Stimulated activated CD4-positive, alpha-beta T cell treated with anti-CD3 and anti-CD28 coated beads, Interleukin-2, amount 100 ng/mL, for 48 hours (primary cell): Measurements from ENCODE around the gene ALPP.
"Not testable (repeated sequence)": the region's sequence is repeated elsewhere in the genome, so short reads cannot be mapped to it uniquely, and the experiment has no call there.

ENCODE experiments used
- DNase-seq, 2 donors: peaks; one replicate each; pipeline ENCODE4 v3.0.0-alpha.2; 2020

The ALPP gene

DNA sequence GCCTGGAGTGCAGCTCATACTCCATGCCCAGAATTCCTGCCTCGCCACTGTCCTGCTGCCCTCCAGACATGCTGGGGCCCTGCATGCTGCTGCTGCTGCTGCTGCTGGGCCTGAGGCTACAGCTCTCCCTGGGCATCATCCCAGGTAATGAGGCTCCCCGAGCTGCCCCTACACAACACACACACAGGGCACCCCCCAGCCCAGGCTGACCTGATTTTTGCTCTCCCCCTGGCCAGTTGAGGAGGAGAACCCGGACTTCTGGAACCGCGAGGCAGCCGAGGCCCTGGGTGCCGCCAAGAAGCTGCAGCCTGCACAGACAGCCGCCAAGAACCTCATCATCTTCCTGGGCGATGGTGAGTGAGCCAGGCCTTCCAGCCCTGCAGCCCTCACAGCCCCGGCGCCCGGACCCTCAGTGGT lies at the start of gene ALPP:
TSS of gene ALPP (plus strand) at position 17 of the 417 bp plus-strand sequence. CDS start at position 69, 52 bp downstream.
- DNase-seq, result not testable (repeated sequence)

DNA sequence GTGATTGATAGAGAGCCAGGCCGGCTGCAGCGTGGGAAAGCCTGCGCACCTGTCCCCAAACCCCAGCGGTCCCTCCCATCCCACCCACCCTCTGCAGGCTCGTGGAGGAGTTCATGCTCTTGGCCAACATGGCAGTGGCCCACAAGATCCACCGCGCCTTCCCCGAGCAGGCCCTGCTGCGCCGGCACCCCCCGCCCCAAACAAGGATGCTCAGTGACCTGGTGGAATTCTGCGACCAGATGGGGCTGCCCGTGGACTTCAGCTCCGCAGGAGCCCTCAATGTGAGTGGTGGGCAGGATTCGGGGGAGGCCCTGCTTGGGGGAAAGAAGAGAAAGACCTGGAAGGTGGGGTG lies 48.9 kb upstream of the ALPP start:
- DNase-seq, result no peak

DNA sequence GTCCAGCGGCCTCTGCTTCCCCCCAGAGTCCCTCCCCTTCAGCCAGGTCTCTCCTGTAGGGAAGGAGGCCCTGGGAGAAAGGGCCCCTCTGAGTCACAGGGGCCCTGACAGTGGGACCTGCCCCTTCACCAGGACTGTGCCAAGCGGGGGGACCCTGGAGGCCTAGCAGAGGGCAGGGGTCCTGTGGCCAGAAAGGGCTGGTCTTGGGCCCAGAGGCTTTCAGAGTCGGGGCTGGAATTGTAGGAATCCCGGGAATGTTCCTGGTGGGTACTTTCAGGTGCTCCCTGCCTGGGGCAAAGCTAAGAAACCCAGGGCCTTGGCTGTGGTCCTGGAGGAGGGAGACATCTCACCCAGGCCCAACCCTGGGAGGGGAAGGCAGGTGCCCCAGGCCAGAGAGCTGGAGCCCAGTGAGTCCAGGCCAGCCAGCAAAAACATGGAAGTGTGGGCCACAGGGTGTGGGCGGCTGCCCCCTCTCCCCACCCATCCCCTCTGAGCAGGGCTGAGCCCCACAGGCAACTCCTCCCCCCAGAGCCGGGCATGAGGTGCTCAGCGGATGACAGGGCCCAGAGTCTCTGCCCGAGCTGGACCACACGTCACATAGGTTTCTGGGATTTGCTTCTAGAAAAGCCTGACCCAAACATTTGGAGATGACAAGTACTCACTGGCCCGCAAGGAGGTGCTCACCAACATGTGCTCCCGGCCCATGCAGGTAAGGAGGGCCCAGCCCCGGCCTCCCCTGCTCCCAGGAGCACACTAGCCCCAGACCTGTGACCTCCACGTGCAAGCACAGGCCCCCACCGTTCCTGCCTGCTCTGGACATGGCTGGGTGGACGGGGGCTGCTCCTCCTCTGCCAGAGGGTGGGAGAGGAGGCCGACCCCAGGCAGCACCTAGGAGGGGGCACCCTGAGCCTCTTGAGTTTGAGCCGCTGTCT lies 48.2 kb upstream of the ALPP start:
- DNase-seq, result no peak

DNA sequence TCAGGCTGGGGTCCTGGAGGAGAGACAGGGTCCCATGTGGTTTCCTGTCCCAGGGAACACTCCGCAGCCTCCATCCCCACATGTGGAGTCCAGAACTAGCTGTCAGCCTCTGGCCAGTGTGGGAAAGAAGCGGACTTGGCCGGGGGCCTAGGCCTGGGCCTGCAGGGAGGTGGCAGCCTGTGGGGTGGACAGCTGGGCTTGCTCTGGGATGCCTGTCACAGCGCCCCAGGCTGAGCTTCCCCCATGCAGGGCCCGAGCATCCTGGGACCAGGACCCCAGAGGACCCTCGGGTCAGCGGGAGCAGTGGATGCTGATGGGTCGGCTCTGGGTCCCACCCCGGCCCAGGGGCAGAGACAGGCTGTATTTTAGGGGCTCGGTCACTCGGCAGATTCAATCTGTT lies 47.5 kb upstream of the ALPP start:
- not testable (repeated sequence) for DNase-seq

DNA sequence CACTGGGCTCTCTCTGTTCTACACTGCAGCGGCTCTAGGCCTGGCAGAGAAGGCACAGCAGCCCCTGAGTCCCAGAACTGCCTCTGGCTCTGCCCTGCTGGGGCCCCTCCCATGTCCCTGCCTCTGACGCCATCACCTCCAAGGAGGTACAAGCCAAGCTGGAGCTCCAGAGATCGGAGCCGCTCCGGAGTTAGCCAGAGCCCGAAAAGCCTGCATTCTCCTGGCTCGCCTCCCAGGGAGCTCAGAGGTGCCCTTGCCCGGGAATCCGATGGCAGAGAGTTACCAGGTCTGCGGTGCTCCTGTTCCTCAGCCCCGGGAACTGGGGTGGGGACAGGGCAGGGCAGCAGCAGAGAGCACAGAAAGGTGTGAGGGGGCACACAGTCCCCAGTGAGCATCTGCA lies 46.9 kb upstream of the ALPP start:
- not testable (repeated sequence) for DNase-seq

DNA sequence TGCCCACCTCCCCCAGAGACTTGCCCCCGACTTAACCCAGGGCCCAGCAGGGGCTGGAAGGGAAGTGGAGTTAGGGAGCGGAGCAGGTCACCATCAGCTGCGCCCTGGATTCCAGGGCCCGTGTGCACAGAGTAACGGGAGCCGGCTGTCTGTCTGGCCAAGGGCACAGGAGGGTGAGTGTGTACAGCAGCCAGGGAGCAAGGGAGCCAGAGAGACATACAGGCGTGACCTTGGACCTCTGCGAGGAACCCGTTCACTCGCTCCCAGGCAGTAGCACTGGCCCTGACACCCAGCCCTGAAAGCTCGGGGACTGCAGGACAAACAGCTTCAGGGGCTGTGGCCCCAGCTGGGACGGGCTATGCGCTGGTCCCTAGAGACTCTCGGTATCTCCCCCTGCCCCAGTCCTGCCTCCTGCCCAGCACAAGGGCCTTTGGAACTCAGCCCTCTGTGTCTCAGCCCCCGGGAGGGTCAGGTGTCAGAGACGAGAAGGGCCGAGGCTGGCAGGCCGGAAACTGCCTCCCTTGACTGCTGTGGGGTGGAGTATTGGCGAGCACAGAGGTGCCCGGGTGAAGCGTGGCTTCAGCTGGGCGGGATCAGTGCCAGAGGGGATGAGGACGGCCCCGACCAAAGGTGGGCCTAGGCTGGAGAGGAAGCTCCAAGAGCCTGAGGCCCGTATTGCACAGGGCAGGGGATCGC lies 46.2 kb upstream of the ALPP start:
- not testable (repeated sequence) for DNase-seq

DNA sequence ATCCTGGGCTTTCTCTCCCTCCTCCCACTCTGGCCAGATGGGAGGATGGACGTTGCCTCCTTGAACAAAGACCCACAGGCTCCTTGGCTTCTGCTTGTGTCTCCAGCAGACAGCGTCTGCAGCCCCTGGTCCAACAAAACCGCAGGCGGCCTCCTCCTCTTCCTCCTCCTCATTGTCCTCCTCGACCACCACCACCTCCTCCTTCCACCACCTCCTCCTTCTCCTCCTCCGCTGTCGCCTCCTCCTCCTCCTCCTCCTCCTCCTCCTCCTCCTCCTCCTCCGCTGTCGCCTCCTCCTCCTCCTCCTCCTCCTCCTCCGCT lies 45.7 kb upstream of the ALPP start:
- DNase-seq, result no peak

DNA sequence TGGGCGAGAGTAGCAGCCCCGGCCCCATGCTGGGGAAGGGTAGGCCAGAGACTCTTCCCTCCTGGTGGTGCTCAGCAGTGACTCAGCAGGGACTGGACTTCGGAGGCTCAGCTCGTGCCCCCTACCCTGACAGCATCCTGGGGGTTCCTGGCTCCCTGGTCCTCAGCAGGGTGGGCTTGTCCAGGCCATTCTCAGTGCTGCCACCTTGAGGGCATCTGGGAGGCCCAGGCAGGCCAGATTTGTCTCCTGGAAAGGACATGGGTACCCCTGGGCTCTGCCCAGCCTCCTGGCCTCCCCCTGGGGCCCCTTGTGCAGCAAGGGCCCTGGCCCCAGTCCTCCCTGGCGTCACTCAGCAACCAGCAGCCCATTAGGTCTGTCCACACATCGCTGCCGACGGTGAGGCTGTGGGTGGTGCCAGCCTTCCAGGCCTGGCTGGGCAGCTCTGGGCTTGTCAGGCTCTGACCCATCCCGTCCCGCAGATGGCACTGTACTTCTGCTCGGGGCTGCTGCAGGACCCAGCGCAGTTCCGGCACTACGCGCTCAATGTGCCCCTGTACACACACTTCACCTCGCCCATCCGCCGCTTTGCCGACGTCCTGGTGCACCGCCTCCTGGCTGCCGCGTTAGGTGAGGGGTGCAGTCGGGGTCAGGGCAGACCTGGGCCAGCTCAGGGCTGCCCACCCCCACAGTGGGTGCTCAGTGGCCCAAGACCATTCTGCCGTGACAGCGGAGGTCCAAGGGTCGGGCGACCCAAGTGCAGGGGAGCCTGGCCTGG lies 45.0 kb upstream of the ALPP start:
- no peak for DNase-seq

DNA sequence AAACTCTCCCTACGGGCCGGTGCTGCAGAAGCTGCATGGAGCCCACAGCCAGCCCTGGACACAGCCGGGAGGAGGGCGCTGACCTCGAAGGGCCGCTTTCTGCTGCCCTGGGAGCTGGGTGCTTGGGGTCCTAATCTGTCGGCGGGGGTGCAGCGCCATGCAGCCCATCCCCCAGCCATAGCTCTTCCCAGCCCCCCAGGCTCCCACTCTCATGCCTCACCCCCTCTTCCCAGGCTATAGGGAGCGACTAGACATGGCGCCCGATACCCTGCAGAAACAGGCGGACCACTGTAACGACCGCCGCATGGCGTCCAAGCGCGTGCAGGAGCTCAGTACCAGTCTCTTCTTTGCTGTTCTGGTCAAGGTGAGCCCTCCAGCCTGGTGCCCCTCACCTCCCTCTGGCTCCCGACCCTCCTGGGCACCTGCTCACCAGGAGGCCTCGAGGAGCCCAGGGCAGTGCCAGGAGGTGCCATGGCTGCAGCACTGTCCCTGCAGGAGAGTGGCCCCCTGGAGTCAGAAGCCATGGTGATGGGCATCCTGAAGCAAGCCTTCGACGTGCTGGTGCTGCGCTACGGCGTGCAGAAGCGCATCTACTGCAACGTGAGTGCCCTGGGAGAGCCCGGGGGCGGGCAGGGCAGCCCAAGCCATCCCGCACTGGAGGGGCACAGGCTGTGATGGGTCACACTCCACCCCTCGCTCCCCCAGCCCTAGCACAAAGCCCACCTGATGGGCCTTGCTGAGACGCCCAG lies 44.2 kb upstream of the ALPP start:
- not testable (repeated sequence) for DNase-seq

DNA sequence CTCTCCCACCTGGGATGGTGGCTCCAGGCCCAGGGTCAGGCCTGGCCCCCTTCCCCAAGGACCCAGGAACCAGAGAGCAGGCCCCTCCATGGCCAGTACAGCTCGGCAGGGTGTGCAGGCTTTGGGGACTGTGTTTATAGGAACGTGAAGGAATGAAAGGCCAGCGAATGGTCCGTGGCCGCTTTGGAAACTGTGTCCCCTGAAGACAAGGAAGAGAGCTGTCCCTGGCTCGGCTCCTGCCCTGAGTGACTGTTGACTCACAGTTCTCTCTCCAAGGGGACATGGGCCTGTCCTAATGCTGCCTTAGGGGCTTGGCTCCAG lies 43.7 kb upstream of the ALPP start:
- DNase-seq, result not testable (repeated sequence)

DNA sequence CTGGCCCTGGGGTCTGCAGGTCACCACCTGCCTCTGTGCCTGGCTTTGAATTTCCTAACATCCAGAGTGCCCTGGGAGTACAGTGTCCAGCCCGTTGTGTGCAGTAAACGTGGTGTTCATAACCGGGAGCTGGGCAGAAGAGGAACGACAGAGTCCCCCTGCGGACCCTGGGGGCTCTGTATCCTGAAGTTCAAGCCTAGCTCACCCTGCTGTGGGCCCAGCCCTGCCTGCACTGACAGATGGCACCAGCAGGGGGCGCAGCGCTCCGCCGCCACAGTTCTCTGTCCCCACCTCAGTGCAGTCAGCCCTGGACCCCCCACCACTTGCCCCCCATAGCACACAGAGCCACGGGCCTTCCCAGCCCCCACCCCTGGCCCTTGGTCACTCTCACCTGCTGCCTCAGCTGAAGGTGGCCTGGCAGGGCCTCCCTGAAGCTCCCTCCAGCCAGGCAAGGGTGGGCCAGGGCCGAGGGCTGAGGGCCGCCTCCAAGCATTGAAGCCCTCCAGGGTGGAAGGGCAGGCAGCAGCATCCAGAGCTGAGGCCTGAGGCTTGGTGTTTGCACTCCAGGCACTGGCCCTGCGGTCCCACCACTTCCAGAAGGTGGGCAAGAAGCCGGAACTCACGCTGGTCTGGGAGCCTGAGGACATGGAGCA lies 43.2 kb upstream of the ALPP start:
- not testable (repeated sequence) for DNase-seq

DNA sequence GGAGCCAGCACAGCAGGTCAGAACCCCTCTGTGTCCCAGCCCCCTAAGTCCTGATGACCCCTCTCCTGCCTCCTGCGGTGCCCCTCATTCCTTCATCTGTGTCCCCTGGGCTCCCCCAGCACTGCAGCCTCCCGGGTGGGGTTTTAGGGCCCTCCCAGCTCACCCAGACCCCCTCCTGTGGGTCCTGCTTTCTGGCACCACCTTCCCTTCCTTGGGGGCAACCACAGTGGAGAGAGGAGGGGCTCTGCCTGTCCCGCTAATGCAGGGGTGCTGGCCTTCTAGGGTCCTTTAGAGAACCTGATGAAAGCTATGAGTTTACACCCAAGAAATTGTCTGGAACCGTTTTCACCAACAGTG lies 42.7 kb upstream of the ALPP start:
- DNase-seq, result no peak

DNA sequence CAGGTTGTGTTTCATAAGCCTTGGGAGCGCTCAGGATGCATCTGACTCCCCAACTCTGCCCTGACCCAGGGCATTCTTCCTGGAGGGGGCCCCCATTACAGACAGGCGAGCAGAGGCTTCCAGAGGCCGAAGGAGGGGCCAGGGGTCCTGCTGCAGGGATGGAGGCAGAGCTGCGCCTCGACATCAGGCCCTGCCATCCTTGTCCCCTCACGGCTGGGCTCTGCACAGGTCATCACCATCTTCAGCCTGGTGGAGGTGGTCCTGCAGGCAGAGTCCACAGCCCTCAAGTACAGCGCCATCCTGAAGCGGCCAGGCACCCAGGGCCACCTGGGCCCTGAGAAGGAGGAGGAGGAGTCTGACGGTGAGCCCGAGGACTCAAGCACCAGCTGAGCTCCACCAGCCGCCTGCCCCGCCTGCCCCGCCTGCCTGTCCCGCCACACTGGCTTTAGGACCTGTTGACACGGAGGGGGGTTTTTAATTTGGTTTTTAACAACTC lies 42.3 kb upstream of the ALPP start:
- DNase-seq, result no peak

DNA sequence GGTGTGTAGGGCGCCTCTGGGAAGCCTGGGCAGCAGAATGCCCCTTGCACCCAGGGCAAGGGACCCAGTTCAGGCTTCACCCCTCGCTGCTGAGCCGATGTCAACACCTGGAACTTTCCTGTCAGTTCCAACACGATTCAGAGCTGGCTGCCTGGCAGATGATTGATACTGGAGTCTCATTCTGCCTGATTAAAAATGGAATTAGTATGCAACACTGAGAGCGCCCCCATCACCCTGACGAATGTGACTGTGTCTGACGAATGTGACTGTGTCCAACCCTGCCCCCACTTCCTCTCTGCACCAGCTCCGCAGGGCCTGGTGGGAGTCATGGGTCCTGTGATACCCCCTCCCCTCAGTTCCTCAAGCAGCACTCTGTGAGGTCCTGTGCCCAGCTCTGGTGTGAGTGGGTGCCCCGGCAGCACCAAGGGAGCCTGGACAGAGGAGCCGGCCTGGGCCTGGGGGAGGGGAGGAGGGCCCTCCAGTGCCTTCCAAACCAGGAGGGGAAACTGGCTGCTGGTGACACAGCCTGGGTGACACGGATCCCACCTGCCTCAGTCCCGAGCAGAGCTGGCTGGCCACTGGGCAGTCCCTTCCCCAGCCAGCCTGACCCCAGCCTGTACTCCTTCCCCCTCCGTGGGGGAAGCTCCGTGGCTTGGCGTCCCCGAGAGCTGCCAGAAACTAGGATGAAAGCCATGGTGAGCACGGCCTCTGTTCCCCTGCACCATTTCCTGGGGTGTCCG lies 41.4 kb upstream of the ALPP start:
- no peak for DNase-seq

DNA sequence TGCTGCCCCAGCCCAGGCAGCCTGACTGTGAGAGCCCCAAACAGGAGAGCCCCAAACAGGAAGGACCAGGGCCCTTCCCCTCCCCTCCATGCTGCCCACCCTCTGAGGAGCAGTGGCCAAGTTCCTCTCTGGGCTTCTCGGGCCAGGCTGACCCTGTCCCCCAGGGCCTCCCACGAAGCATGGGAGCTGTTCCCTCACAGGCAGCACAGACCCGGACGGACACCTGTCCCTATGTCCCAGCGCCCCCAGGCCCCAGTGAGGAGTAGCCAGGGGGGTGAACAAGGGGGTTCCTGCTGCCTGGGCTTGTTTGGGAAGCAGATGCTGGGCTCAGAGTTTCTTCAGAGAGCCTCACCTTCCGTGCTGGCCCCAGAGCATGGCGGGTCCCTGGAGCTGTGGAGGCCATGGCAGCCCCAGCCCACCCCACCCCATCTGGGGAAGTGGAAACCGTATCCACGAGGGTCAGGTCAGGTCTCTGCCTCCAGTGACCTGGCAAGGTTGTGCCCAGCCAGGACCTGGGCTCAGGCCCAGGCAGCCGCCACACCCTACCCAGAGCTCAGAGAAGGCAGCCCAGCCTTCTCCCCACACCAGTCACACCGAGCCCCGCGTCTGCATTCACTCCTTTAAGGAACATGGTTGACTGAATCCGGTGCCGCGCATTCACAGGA lies 40.3 kb upstream of the ALPP start:
- not testable (repeated sequence) for DNase-seq

DNA sequence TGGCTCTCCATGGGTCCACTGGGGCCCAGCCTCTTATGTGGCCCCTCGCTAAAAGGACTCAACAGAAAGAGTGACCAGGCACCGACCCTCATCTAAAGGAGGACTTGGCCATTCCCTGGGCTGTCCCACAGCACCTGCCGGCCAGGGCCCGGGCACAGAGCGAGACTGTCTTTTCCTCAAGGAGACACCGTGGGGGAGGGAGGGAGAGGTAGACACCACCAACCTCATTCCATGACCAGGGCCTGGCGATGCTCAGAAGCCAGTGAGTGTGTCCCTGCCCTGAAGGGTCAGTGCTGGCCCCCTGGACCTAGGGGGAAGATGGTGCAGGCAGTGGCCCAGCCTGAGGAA lies 39.8 kb upstream of the ALPP start:
- no peak for DNase-seq

DNA sequence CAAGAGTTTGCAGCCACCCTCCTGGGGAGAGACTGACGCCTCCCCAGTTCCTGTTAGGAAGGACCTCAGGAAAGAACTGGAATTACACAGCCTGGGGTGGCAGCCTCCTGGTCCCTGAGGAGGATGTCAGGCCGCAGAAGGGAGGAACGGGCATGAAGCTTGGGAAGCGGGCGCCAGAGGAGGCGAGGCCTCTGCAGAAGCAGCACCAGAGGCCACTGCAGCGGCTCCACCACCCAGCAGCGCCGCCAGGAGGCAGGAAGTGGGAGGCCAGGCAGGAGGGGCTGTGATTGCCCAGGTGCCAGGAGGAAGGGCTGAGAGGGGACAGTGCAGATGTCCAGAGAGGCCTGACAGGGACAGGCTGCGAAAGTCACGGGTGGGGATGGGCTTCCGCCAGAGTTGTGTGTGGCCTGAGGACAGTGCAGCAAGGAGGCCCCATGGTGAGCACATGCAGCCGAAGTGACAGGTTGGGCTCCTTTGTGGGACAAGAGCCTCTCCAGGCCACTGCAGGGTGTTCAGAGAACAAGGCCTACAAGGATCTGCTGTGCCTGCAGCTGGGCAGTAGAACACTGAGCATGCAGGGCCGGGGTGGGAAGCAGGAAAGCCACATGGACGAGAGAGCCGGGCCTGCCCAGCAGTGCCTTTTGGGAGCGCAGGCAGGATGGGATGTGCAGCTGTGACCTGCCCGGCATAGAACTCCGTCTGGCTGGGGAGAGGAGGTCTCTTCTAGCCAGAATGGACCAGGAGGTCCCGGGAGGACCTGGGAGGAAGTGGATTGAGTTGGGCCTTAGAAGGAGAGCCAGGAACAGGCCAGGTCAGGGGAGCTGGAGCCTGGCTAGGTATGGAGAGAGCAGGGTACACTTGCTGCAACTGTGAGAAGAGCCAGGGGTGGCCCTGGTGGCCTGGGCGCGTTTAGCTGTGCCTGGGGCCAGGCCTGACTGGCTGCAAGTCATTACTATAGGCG lies 39.1 kb upstream of the ALPP start:
- no peak for DNase-seq

DNA sequence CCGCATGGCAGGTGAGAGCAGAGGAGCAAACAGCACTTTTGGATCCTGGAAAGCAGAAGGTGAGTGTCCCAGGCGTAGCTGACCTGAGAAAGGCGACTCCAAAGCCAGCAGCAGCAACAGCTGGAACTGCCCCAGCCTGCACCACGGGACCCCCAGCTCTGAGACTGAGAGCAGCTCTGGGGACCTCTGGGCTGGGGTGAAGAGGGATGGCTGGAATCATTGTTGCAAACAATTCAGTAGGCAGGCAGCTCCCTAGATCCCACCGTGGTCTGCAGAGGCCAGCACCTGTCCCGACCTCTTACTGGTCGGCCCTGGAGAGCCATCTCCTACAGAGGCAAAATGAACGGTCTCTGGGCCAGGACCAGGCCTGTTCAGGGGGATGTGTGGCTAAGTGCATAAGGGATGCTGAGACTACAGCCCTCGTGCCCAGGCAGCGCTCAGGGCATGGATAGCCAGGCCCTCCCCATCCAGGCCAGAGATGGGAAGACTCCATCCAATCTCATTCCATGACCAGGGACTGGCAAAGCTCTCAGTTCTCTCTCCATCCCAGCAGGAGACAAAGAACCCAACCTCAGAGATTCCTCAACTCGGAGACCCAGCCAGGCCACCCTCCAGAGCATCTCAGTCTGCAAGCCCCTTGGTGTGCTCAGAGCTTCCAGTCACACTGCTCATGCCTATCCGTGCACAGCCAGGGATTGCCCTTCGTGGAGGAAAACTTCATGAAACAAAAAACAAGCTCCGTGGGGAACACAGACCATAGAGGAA lies 38.2 kb upstream of the ALPP start:
- no peak for DNase-seq
